H7 (cell line): ENCODE results near the gene SNX8. TPM values are rescaled to one million over a fixed set of nuclear protein-coding genes. Genes with fewer than 3 reads are reported as not detected.

Source experiments
- DNase-seq: peaks from one replicate; pipeline ENCODE4 v3.0.0; 2012
- H3K27me3 ChIP-seq: 2 replicates; pipeline ENCODE4 v1.6.0; 2011; ENCODE audit warnings: mild to moderate bottlenecking, low read length; ENCODE audit not compliant: control insufficient read depth, insufficient read depth
- H3K36me3 ChIP-seq: replicated peaks from 2 replicates; pipeline ENCODE4 v1.5.1; 2011; ENCODE audit warnings: low read length; ENCODE audit not compliant: control insufficient read depth, insufficient read depth
- H3K4me3 ChIP-seq: 2 replicates; pipeline ENCODE4 v1.5.1; 2011; ENCODE audit warnings: low read depth, mild to moderate bottlenecking, control low read depth, low read length, moderate library complexity; ENCODE audit not compliant: insufficient read depth
- total RNA-seq: library from RNA; depleted of rRNA; stranded (reverse); fragments of >200 nt; shearing (Covaris generic); gene quantifications from 2 replicates; pipeline ENCODE4 v1.2.3, GENCODE V29; 2014; rRNA removed

Gene SNX8
- total RNA-seq: 23.2 and 28.2 TPM in 2 replicates

- Histone ChIP-seq H3K36me3 (no peaks in the 10 kb centered on the region), H3K27me3 (no peaks in the 10 kb centered on the region), H3K4me3 (peak within 1 kb of the TSS; percentile 68)
- peak; percentile 99 for DNase-seq
Observed at GRCh38 chr7:2314209-2314955, at the start of gene SNX8. SNX8 (minus strand) TSS chr7:2314441; CDS start chr7:2314421, 20 bp downstream.

GRCh38 chr7:2362385-2363088 is 48.3 kb upstream of the SNX8 start:
- no peak for DNase-seq
- H3K27me3 ChIP-seq: no peaks in the 10 kb centered on the region
- peaks cover 55% of the 10 kb centered on the region for H3K36me3 ChIP-seq
- no peak overlapping the region for H3K4me3 ChIP-seq

- H3K4me3 ChIP-seq: no peak overlapping the region
- H3K27me3 ChIP-seq: no peaks in the 10 kb centered on the region
- DNase-seq: no peak
- H3K36me3 ChIP-seq: peaks cover 46% of the 10 kb centered on the region
Observed at GRCh38 chr7:2360796-2361195, 46.6 kb upstream of the SNX8 start.

- H3K36me3 ChIP-seq: peaks cover 37% of the 10 kb centered on the region
- H3K27me3 ChIP-seq: no peaks in the 10 kb centered on the region
- H3K4me3 ChIP-seq: no peak overlapping the region
- no peak for DNase-seq
Observed at GRCh38 chr7:2359610-2360009, 45.4 kb upstream of the SNX8 start.

GRCh38 chr7:2358968-2359527 is 44.8 kb upstream of the SNX8 start:
- Histone ChIP-seq H3K4me3 (no peak overlapping the region), H3K27me3 (no peaks in the 10 kb centered on the region), H3K36me3 (peaks cover 31% of the 10 kb centered on the region)
- peak; percentile 37 for DNase-seq

DNA sequence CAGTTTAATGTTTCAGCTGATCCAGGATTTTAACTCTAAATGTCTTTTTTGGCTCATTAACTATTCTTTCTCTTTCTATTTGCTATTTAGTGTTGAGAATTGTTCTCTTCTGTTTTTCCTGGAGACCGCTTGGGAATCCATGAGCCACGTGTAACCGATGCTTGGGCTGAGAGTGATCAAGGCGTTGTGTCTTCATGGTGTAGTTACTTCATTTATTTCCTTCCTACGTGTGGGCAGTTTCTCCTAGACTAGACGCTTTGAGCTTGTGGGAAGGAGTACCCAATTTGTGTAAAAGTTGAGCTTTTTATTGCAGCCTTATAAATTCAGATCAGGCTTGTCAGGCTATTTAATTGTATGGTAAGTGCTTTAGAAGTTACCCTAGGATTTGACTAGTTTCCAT is 43.3 kb upstream of the SNX8 start:
- Histone ChIP-seq H3K4me3 (no peak overlapping the region), H3K27me3 (no peaks in the 10 kb centered on the region), H3K36me3 (peaks cover 20% of the 10 kb centered on the region)
- DNase-seq: no peak

- Histone ChIP-seq H3K36me3 (peaks cover 16% of the 10 kb centered on the region), H3K27me3 (no peaks in the 10 kb centered on the region), H3K4me3 (no peak overlapping the region)
- no peak for DNase-seq
Observed at GRCh38 chr7:2357165-2357564, 42.9 kb upstream of the SNX8 start.

- Histone ChIP-seq H3K27me3 (no peaks in the 10 kb centered on the region), H3K4me3 (peak overlapping the region; percentile 99), H3K36me3 (peaks cover 9% of the 10 kb centered on the region)
- no peak for DNase-seq
Observed at GRCh38 chr7:2355705-2356008, 41.4 kb upstream of the SNX8 start.

DNA sequence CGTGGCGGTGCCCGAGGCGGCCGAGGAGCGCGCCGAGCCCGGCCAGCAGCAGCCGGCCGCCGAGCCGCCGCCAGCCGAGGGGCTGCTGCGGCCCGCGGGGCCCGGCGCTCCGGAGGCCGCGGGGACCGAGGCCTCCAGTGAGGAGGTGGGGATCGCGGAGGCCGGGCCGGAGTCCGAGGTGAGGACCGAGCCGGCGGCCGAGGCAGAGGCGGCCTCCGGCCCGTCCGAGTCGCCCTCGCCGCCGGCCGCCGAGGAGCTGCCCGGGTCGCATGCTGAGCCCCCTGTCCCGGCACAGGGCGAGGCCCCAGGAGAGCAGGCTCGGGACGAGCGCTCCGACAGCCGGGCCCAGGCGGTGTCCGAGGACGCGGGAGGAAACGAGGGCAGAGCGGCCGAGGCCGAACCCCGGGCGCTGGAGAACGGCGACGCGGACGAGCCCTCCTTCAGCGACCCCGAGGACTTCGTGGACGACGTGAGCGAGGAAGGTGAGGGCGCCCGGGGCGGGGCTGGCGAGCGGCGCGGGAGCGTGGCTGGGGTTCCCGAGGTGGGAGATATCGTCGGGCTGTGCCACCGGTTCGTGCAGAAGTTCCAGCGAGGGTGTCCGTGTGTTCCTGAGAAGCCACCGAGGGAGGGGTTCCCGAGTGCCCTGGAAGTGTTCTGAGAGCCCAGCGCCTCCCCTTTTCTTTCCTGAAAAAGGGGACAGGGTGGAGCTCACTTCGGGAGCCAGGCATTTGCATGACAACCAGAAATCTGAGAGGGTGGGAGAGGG is 40.9 kb upstream of the SNX8 start:
- peaks cover 6% of the 10 kb centered on the region for H3K36me3 ChIP-seq
- DNase-seq: peak; percentile 82
- peak overlapping the region; percentile 99 for H3K4me3 ChIP-seq
- no peaks in the 10 kb centered on the region for H3K27me3 ChIP-seq

GRCh38 chr7:2354186-2354938 is 40.1 kb upstream of the SNX8 start, which contains the start of gene EIF3B:
EIF3B (plus strand) TSS chr7:2354827; CDS start chr7:2354922, 95 bp downstream.
- DNase-seq: peak; percentile 96
- Histone ChIP-seq H3K4me3 (peak within 1 kb of the TSS; percentile 99), H3K36me3 (peaks cover 6% of the 10 kb centered on the region), H3K27me3 (no peaks in the 10 kb centered on the region)

- H3K4me3 ChIP-seq: peak overlapping the region; percentile 99
- peak; percentile 97 for DNase-seq
Observed at GRCh38 chr7:2353936-2354185, 39.6 kb upstream of the SNX8 start.

GRCh38 chr7:2353113-2353935 is 39.1 kb upstream of the SNX8 start:
- Histone ChIP-seq H3K36me3 (peaks cover 6% of the 10 kb centered on the region), H3K27me3 (no peaks in the 10 kb centered on the region), H3K4me3 (peak overlapping the region; percentile 99)
- DNase-seq: no peak

More at GRCh38 chr7:2353936-2354185, 39.6 kb upstream of the SNX8 start:
- Histone ChIP-seq H3K36me3 (peaks cover 6% of the 10 kb centered on the region), H3K27me3 (no peaks in the 10 kb centered on the region)

DNA sequence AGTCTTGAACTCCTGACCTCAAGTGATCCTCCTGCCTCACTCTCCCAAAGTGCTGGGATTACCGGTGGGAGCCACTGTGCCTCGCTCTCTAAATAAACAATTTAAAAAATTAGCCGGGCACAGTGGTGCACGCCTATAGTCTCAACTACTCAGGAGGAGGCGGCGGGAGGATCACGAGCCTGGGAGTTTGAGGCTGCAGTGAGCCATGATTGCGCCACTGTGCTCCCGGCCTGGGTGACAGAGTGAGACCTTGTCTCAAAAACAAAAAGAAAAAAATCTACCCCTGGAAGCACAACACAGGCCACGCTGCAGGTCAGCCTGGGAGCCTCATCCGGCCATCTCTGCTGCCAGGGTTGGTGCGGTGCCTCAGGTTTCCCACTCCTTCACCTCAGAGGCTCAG is 36.6 kb upstream of the SNX8 start:
- Histone ChIP-seq H3K27me3 (no peaks in the 10 kb centered on the region), H3K4me3 (no peak overlapping the region), H3K36me3 (peaks cover 1% of the 10 kb centered on the region)
- DNase-seq: no peak
